Kidney (tissue), 14 donors: ENCODE measurements around the gene C2orf49. TPM values are rescaled to one million over a fixed set of nuclear protein-coding genes. Genes with fewer than 3 reads are reported as not detected.

Source experiments
- DNase-seq, 5 donors: peaks; one replicate each; pipeline ENCODE4 v3.0.0-alpha.2; 2013 to 2020
- FAIRE-seq: peaks from 2 replicates; lab custom pipeline; 2012; peaks lifted over from hg19 to GRCh38; lab: Jason Lieb, UNC
- H3K27ac ChIP-seq, 2 donors: one replicate each; pipeline ENCODE4 v1.7.0; 2013; ENCODE audit warnings: low read depth in 2 of 2, low read length in 2 of 2, inconsistent platforms in 1 of 2
- H3K27me3 ChIP-seq: one replicate; pipeline ENCODE4 v1.7.1; 2013; ENCODE audit warnings: low read length, inconsistent platforms; ENCODE audit not compliant: control insufficient read depth, insufficient read depth
- H3K36me3 ChIP-seq, 3 donors: one replicate each; pipeline versions ENCODE4 v1.7.0 to v1.7.1; 2013; ENCODE audit warnings: low read length in 3 of 3, control low read depth in 1 of 3, inconsistent platforms in 1 of 3; ENCODE audit not compliant: insufficient read depth in 3 of 3, control insufficient read depth in 2 of 3
- H3K4me1 ChIP-seq, 3 donors: one replicate each; pipeline versions ENCODE4 v1.7.0 to v1.7.1; 2013; ENCODE audit warnings: low read length in 3 of 3, inconsistent platforms in 1 of 3, low read depth in 1 of 3; ENCODE audit not compliant: control insufficient read depth in 2 of 3, insufficient read depth in 2 of 3
- H3K4me3 ChIP-seq, 3 donors: one replicate each; pipeline versions ENCODE4 v1.7.0 to v1.8.1; 2013; ENCODE audit warnings: low read length in 3 of 3, control low read depth in 1 of 3, inconsistent platforms in 1 of 3
- H3K9ac ChIP-seq, 3 donors: one replicate each; pipeline versions ENCODE4 v1.7.0 to v1.7.1; 2013; ENCODE audit warnings: low read length in 3 of 3, control low read depth in 1 of 3, inconsistent platforms in 1 of 3
- H3K9me3 ChIP-seq, 3 donors: one replicate each; pipeline versions ENCODE4 v1.7.0 to v1.7.1; 2013; ENCODE audit warnings: low read length in 3 of 3, control low read depth in 1 of 3, inconsistent platforms in 1 of 3; ENCODE audit not compliant: control insufficient read depth in 2 of 3, insufficient read depth in 1 of 3
- CTCF ChIP-seq: IDR thresholded peaks from 3 replicates; pipeline ENCODE4 v1.5.1; 2012; ENCODE audit warnings: mild to moderate bottlenecking, moderate library complexity, borderline replicate concordance; ENCODE audit not compliant: insufficient read depth; ENCODE audit errors: extremely low read depth
- intact Hi-C: fragments of 100-400 bp; cut with DNase I; formaldehyde crosslinking; loops from one replicate; pipeline ENCODE4 v1.11.1; 2022
- polyA plus RNA-seq: library from polyadenylated mRNA; stranded (reverse); fragments of 350-450 nt; fragmentation: Illumina TruSeq; extraction: RNeasy Lipid Tissue Mini Kit (QIAGEN cat#74804); gene quantifications from one replicate; pipeline ENCODE4 v1.2.3, GENCODE V29; 2014; ENCODE audit warnings: low read depth, low replicate concordance; ENCODE audit not compliant: insufficient read depth
- total RNA-seq: library from RNA; stranded (reverse); fragmentation: NEBNext Ultra II Directional; extraction: Animal tissue kit (Norgen Biotek cat#: 25700); gene quantifications from one replicate; pipeline ENCODE4 v1.2.1, GENCODE V29; 2021
- donor health status: control.
- donor health status: control.
- donor health status: control.
- donor health status: control.
- donor health status: control.
- donor health status: DM: yes; HTN: yes; CAD: no.
- donor health status: Normal renal cell carcinoma (clear cell type).

C2orf49 gene
- total and polyA plus RNA-seq, 2 donors from 2014 or later, result 6.8 to 15.0 TPM

DNA sequence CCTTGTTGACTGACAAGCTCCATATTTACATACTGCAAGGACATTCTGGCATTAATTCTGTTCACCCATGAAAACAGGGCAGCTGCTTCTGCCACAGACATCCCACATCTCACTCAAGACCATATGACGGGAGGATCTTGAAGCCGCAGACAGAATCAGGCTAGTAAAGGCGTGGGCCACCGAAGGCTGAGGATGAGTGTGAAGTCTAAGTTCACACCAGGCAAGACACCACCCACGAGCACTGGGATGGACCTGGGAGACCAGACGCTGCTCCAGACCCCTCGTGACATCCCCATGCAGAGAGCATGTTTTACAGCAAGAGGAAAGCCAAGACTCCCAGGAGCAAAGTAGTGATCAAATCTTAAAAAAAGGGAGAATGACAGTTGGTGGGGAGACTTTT lies 58.4 kb downstream of the C2orf49 start:
- Histone ChIP-seq H3K9ac (no peak overlapping the region), H3K4me1 (peaks cover 0 to 10% (median 5%) of the 10 kb centered on the region in 3 donors), H3K4me3 (peak overlapping the region in 1 of 3 donors; percentile 76), H3K9me3 (no peaks in the 10 kb centered on the region), H3K27ac (peak overlapping the region in 1 of 2 donors; percentile 19), H3K36me3 (no peaks in the 10 kb centered on the region), H3K27me3 (no peaks in the 10 kb centered on the region)
- TF ChIP-seq CTCF, result no peak
- FAIRE-seq (no peak), DNase-seq (no peak)
- intact Hi-C loops, result no loop called here

- Histone ChIP-seq H3K36me3 (no peaks in the 10 kb centered on the region), H3K4me3 (peak overlapping the region in 2 of 3 donors; percentile 4 to 76), H3K27ac (peak overlapping the region in 1 of 2 donors; percentile 9), H3K27me3 (no peaks in the 10 kb centered on the region), H3K9ac (no peak overlapping the region), H3K4me1 (peaks cover 0 to 8% (median 5%) of the 10 kb centered on the region in 3 donors), H3K9me3 (no peaks in the 10 kb centered on the region)
- TF ChIP-seq CTCF, result no peak
- intact Hi-C loops, result no loop called here
- DNase-seq, result no peak
- no peak for FAIRE-seq
Measured at GRCh38 chr2:105396254-105397024, 59.1 kb downstream of the C2orf49 start.

GRCh38 chr2:105397025-105397722 lies 59.8 kb downstream of the C2orf49 start:
- Histone ChIP-seq H3K4me3 (peak overlapping the region in 2 of 3 donors; percentile 62 to 76), H3K9me3 (no peaks in the 10 kb centered on the region), H3K9ac (peak overlapping the region in 1 of 3 donors; percentile 21), H3K36me3 (no peaks in the 10 kb centered on the region), H3K4me1 (peaks cover 0 to 8% (median 5%) of the 10 kb centered on the region in 3 donors), H3K27ac (peak overlapping the region in 1 of 2 donors; percentile 41), H3K27me3 (no peaks in the 10 kb centered on the region)
- FAIRE-seq (no peak), DNase-seq (no peak)
- intact Hi-C loops, result no loop called here
- no peak for TF ChIP-seq CTCF
